ENCODE measurements around the gene DCX.

GRCh38 chrX:111372086-111372485 is 39.9 kb downstream of the DCX start:
- no peak for TF ChIP-seq POLR2AphosphoS5 (IDR thresholded peaks at IDR 0.05; ENCODE audit: insufficient read depth in 1 of 2, low read depth in 1 of 2)
- TF ChIP-seq, protein P1, sequence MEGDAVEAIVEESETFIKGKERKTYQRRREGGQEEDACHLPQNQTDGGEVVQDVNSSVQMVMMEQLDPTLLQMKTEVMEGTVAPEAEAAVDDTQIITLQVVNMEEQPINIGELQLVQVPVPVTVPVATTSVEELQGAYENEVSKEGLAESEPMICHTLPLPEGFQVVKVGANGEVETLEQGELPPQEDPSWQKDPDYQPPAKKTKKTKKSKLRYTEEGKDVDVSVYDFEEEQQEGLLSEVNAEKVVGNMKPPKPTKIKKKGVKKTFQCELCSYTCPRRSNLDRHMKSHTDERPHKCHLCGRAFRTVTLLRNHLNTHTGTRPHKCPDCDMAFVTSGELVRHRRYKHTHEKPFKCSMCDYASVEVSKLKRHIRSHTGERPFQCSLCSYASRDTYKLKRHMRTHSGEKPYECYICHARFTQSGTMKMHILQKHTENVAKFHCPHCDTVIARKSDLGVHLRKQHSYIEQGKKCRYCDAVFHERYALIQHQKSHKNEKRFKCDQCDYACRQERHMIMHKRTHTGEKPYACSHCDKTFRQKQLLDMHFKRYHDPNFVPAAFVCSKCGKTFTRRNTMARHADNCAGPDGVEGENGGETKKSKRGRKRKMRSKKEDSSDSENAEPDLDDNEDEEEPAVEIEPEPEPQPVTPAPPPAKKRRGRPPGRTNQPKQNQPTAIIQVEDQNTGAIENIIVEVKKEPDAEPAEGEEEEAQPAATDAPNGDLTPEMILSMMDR (IDR thresholded peaks at IDR 0.05), result no peak
